GM10266 (cell line): ENCODE results near the gene HES3.

Experiments
- DNase-seq: peaks from one replicate; pipeline ENCODE4 v3.0.0; 2012; ENCODE audit errors: extremely low spot score
- TF ChIP-seq, protein P1 (sequence below): IDR thresholded peaks from 2 replicates; pipeline ENCODE4 v1.5.1; 2012; ENCODE audit warnings: mild to moderate bottlenecking, low read depth; ENCODE audit not compliant: control insufficient read depth, insufficient read depth; ENCODE audit errors: missing control alignments

The HES3 gene

DNA sequence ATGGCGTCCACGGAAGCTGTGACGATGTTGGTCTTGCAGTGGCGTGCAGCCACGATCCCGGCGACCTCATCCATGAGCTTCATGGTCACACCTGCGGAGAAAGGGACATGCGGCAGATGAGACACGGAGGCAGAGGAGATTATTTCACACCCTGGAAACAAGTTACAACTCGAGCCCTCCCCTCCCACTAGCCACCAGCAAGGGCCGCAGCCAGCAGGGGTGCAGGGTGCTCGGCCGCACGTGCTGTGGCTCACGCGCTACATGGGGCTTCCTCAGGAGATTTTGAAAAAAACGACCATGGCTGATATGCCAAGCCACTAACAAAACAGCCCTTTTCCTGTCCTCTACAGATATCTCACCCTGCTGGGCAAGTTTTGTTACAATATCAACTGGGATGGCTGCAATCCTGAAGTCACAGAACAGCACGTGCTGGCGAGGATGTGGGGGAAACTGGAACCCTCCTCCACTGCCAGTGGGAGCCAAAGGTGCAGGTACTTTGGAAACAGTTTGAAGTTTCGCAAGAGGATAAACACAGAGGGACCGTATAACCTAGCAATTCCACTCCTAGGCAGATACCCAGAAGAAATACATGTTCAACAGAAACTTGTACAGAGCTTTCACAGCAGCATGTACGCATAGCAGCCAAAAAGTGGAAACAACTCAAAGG lies 51.0 kb downstream of the HES3 start:
- DNase-seq: no peak
- TF ChIP-seq, protein P1, sequence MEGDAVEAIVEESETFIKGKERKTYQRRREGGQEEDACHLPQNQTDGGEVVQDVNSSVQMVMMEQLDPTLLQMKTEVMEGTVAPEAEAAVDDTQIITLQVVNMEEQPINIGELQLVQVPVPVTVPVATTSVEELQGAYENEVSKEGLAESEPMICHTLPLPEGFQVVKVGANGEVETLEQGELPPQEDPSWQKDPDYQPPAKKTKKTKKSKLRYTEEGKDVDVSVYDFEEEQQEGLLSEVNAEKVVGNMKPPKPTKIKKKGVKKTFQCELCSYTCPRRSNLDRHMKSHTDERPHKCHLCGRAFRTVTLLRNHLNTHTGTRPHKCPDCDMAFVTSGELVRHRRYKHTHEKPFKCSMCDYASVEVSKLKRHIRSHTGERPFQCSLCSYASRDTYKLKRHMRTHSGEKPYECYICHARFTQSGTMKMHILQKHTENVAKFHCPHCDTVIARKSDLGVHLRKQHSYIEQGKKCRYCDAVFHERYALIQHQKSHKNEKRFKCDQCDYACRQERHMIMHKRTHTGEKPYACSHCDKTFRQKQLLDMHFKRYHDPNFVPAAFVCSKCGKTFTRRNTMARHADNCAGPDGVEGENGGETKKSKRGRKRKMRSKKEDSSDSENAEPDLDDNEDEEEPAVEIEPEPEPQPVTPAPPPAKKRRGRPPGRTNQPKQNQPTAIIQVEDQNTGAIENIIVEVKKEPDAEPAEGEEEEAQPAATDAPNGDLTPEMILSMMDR: no peak
